ENCODE results near the gene ALDH3B1.
"Not testable (repeated sequence)": the region's sequence is repeated elsewhere in the genome, so short reads cannot be mapped to it uniquely, and the experiment has no call there.

The ALDH3B1 gene

GRCh38 chr11:67991347-67992121 is 18.6 kb upstream of the ALDH3B1 start:
- H3K9me2 ChIP-seq (replicated peaks; ENCODE audit: low read depth, low read length); H3K9me3 ChIP-seq (ENCODE audit: insufficient read depth, low read depth, low read length); H3K27me3 ChIP-seq (ENCODE audit: insufficient read depth, low read length, poor library complexity, severe bottlenecking); H3K79me2 ChIP-seq (ENCODE audit: insufficient read depth, low read length); H3K9ac ChIP-seq (ENCODE audit: low read depth, low read length, poor library complexity, severe bottlenecking); H2AFZ ChIP-seq (ENCODE audit: low read length); H3K4me2 ChIP-seq (ENCODE audit: low read depth, low read length, poor library complexity, severe bottlenecking); H3F3A ChIP-seq (ENCODE audit: low read depth); H4K20me1 ChIP-seq (ENCODE audit: insufficient read depth, low read length, poor library complexity, severe bottlenecking); H3K4me1 ChIP-seq (ENCODE audit: insufficient read depth, low read length, poor library complexity, severe bottlenecking); H3K36me3 ChIP-seq (ENCODE audit: insufficient read depth, low read length); H3K4me3 ChIP-seq (ENCODE audit: low read length, poor library complexity, severe bottlenecking): not testable (repeated sequence)

- peaks cover 16% of the 10 kb centered on the region for H3K4me1 ChIP-seq (ENCODE audit: insufficient read depth, low read length, poor library complexity, severe bottlenecking)
- H3K27me3 ChIP-seq (ENCODE audit: insufficient read depth, low read length, poor library complexity, severe bottlenecking); H4K20me1 ChIP-seq (ENCODE audit: insufficient read depth, low read length, poor library complexity, severe bottlenecking); H3K9me2 ChIP-seq (replicated peaks; ENCODE audit: low read depth, low read length); H3F3A ChIP-seq (ENCODE audit: low read depth); H3K9ac ChIP-seq (ENCODE audit: low read depth, low read length, poor library complexity, severe bottlenecking); H3K4me2 ChIP-seq (ENCODE audit: low read depth, low read length, poor library complexity, severe bottlenecking); H3K36me3 ChIP-seq (ENCODE audit: insufficient read depth, low read length); H2AFZ ChIP-seq (ENCODE audit: low read length); H3K4me3 ChIP-seq (ENCODE audit: low read length, poor library complexity, severe bottlenecking); H3K79me2 ChIP-seq (ENCODE audit: insufficient read depth, low read length); H3K9me3 ChIP-seq (ENCODE audit: insufficient read depth, low read depth, low read length): not testable (repeated sequence)
- peak; percentile 58 for TF ChIP-seq CTCF (conservative IDR thresholded peaks at IDR 0.05; ENCODE audit: low read length)
Observed at GRCh38 chr11:67993821-67994220, 16.3 kb upstream of the ALDH3B1 start.

GRCh38 chr11:67994387-67994786 is 15.7 kb upstream of the ALDH3B1 start:
- not testable (repeated sequence) for H3K27me3 ChIP-seq (ENCODE audit: insufficient read depth, low read length, poor library complexity, severe bottlenecking); H2AFZ ChIP-seq (ENCODE audit: low read length); H4K20me1 ChIP-seq (ENCODE audit: insufficient read depth, low read length, poor library complexity, severe bottlenecking); H3K9me3 ChIP-seq (ENCODE audit: insufficient read depth, low read depth, low read length); H3K4me2 ChIP-seq (ENCODE audit: low read depth, low read length, poor library complexity, severe bottlenecking); H3K9ac ChIP-seq (ENCODE audit: low read depth, low read length, poor library complexity, severe bottlenecking); H3K79me2 ChIP-seq (ENCODE audit: insufficient read depth, low read length); H3K4me3 ChIP-seq (ENCODE audit: low read length, poor library complexity, severe bottlenecking); H3K36me3 ChIP-seq (ENCODE audit: insufficient read depth, low read length); H3F3A ChIP-seq (ENCODE audit: low read depth); H3K9me2 ChIP-seq (replicated peaks; ENCODE audit: low read depth, low read length)
- H3K4me1 ChIP-seq (ENCODE audit: insufficient read depth, low read length, poor library complexity, severe bottlenecking), result peaks cover 21% of the 10 kb centered on the region

- peaks cover 27% of the 10 kb centered on the region for H3K4me1 ChIP-seq (ENCODE audit: insufficient read depth, low read length, poor library complexity, severe bottlenecking)
- not testable (repeated sequence) for H2AFZ ChIP-seq (ENCODE audit: low read length); H3K9ac ChIP-seq (ENCODE audit: low read depth, low read length, poor library complexity, severe bottlenecking); H3F3A ChIP-seq (ENCODE audit: low read depth); H3K27me3 ChIP-seq (ENCODE audit: insufficient read depth, low read length, poor library complexity, severe bottlenecking); H3K79me2 ChIP-seq (ENCODE audit: insufficient read depth, low read length); H3K36me3 ChIP-seq (ENCODE audit: insufficient read depth, low read length); H3K4me3 ChIP-seq (ENCODE audit: low read length, poor library complexity, severe bottlenecking); H3K9me2 ChIP-seq (replicated peaks; ENCODE audit: low read depth, low read length); H4K20me1 ChIP-seq (ENCODE audit: insufficient read depth, low read length, poor library complexity, severe bottlenecking); H3K9me3 ChIP-seq (ENCODE audit: insufficient read depth, low read depth, low read length); H3K4me2 ChIP-seq (ENCODE audit: low read depth, low read length, poor library complexity, severe bottlenecking)
Observed at GRCh38 chr11:67995129-67995528, 15.0 kb upstream of the ALDH3B1 start.

- peaks cover 29% of the 10 kb centered on the region for H3K4me1 ChIP-seq (ENCODE audit: insufficient read depth, low read length, poor library complexity, severe bottlenecking)
- H3K9me2 ChIP-seq (replicated peaks; ENCODE audit: low read depth, low read length); H3K36me3 ChIP-seq (ENCODE audit: insufficient read depth, low read length); H3F3A ChIP-seq (ENCODE audit: low read depth); H4K20me1 ChIP-seq (ENCODE audit: insufficient read depth, low read length, poor library complexity, severe bottlenecking); H3K4me3 ChIP-seq (ENCODE audit: low read length, poor library complexity, severe bottlenecking); H3K79me2 ChIP-seq (ENCODE audit: insufficient read depth, low read length); H2AFZ ChIP-seq (ENCODE audit: low read length); H3K9ac ChIP-seq (ENCODE audit: low read depth, low read length, poor library complexity, severe bottlenecking); H3K9me3 ChIP-seq (ENCODE audit: insufficient read depth, low read depth, low read length); H3K27me3 ChIP-seq (ENCODE audit: insufficient read depth, low read length, poor library complexity, severe bottlenecking); H3K4me2 ChIP-seq (ENCODE audit: low read depth, low read length, poor library complexity, severe bottlenecking): not testable (repeated sequence)
Observed at GRCh38 chr11:67995579-67995978, 14.5 kb upstream of the ALDH3B1 start.
